ENCODE measurements around the gene IDUA. TPM values are rescaled to one million over a fixed set of nuclear protein-coding genes. Genes with fewer than 3 reads are reported as not detected.

IDUA gene
- total RNA-seq, 1 donor from 2014 or later, result 5.8 TPM

DNA sequence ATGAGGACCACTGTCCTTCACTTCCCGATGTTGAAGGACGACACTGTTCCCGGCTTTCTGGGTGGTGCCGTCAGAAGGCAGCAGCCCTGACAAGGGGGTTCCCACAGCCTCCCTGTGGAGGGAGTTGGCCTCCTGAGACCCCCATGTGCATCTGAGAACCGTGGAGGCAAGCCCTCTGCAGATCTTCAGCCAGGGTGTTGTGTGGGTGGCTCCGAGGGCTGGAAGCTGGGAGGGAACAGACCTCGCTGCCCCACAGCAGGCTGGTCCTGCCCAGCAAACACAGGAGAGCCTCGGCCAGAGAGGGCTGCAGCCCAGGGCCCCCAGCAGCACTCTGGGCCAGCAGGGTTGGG lies 29.6 kb upstream of the IDUA start:
- H3K4me3 ChIP-seq (ENCODE audit: low read depth, low read length), result no peak overlapping the region
- TF ChIP-seq, protein P1, sequence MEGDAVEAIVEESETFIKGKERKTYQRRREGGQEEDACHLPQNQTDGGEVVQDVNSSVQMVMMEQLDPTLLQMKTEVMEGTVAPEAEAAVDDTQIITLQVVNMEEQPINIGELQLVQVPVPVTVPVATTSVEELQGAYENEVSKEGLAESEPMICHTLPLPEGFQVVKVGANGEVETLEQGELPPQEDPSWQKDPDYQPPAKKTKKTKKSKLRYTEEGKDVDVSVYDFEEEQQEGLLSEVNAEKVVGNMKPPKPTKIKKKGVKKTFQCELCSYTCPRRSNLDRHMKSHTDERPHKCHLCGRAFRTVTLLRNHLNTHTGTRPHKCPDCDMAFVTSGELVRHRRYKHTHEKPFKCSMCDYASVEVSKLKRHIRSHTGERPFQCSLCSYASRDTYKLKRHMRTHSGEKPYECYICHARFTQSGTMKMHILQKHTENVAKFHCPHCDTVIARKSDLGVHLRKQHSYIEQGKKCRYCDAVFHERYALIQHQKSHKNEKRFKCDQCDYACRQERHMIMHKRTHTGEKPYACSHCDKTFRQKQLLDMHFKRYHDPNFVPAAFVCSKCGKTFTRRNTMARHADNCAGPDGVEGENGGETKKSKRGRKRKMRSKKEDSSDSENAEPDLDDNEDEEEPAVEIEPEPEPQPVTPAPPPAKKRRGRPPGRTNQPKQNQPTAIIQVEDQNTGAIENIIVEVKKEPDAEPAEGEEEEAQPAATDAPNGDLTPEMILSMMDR (conservative IDR thresholded peaks at IDR 0.05; ENCODE audit: low read depth, low read length), result no peak
- DNase-seq (ENCODE audit: low read depth), result no peak

- DNase-seq (ENCODE audit: low read depth), result no peak
- TF ChIP-seq, protein P1 (conservative IDR thresholded peaks at IDR 0.05; ENCODE audit: low read depth, low read length), result no peak
- no peak overlapping the region for H3K4me3 ChIP-seq (ENCODE audit: low read depth, low read length)
These were observed 29.1 kb upstream of the IDUA start for GRCh38 chr4:957581-958313.

GRCh38 chr4:958314-958665 lies 28.6 kb upstream of the IDUA start:
- TF ChIP-seq, protein P1 (conservative IDR thresholded peaks at IDR 0.05; ENCODE audit: low read depth, low read length), result no peak
- no peak overlapping the region for H3K4me3 ChIP-seq (ENCODE audit: low read depth, low read length)
- DNase-seq (ENCODE audit: low read depth), result no peak

DNA sequence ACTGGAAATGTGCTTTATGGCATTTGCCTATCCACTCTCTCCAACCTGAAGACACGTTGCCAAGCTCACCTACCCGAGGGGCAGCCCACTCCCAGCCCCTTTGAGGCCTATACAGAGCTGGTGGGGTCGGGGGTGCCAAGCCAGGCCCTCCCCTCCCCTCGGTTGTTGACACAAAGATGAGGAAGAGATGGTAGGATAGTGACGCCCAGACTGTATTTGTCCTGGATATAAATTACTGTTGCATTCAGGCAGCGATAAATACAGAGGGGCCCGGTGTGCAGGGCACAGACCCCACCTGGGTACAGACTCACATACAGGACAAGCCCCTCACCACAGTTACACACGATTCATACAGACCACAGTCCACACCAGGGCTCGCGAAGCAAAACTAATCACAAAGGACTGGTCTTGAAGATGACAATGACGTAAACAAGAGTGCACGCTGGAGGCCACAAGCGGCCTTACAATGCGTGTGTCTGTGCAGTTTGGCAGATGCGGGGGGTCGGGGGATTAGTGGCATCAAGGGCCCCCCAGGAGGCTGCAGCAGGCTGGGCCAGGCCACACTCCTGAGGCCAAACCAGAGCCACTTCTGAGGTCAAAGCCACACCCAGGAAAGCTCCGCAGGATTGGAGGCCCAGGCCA lies 28.0 kb upstream of the IDUA start:
- no peak overlapping the region for H3K4me3 ChIP-seq (ENCODE audit: low read depth, low read length)
- TF ChIP-seq, protein P1 (conservative IDR thresholded peaks at IDR 0.05; ENCODE audit: low read depth, low read length), result no peak
- no peak for DNase-seq (ENCODE audit: low read depth)

GRCh38 chr4:959338-960139 lies 27.3 kb upstream of the IDUA start:
- H3K4me3 ChIP-seq (ENCODE audit: low read depth, low read length), result no peak overlapping the region
- TF ChIP-seq, protein P1 (conservative IDR thresholded peaks at IDR 0.05; ENCODE audit: low read depth, low read length), result no peak
- no peak for DNase-seq (ENCODE audit: low read depth)

GRCh38 chr4:960140-960635 lies 26.7 kb upstream of the IDUA start:
- no peak overlapping the region for H3K4me3 ChIP-seq (ENCODE audit: low read depth, low read length)
- TF ChIP-seq, protein P1 (conservative IDR thresholded peaks at IDR 0.05; ENCODE audit: low read depth, low read length), result no peak
- no peak for DNase-seq (ENCODE audit: low read depth)
